ENCODE results near the gene DRAXIN.

DNA sequence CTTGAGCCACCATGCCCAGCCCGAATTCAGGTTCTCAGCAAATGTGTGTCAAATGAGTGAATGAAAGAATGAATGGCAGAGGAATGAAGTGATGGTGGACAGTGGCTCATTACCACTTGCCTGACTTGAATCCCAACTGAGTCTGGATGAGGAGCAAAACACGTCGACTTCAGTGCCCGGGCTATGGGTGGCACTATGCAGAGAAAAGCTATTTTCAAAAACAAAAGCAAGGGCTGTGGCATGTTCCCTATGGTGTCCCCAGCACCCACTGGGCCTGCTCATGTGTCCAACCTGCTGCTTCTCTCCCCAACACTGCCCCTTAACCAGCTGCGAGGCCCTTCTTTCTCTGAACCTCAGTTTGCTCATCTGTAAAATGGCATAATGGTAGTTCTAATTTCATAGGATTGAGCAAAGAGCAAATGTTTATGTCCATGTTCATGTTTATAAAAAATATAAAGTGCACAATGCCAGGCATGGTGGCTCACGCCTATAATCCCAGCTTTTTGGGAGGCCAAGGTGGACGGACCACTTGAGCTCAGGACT is 6.2 kb upstream of the DRAXIN start:
- TF ChIP-seq, protein P1, sequence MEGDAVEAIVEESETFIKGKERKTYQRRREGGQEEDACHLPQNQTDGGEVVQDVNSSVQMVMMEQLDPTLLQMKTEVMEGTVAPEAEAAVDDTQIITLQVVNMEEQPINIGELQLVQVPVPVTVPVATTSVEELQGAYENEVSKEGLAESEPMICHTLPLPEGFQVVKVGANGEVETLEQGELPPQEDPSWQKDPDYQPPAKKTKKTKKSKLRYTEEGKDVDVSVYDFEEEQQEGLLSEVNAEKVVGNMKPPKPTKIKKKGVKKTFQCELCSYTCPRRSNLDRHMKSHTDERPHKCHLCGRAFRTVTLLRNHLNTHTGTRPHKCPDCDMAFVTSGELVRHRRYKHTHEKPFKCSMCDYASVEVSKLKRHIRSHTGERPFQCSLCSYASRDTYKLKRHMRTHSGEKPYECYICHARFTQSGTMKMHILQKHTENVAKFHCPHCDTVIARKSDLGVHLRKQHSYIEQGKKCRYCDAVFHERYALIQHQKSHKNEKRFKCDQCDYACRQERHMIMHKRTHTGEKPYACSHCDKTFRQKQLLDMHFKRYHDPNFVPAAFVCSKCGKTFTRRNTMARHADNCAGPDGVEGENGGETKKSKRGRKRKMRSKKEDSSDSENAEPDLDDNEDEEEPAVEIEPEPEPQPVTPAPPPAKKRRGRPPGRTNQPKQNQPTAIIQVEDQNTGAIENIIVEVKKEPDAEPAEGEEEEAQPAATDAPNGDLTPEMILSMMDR (IDR thresholded peaks at IDR 0.05; ENCODE audit: insufficient read depth, low read length), result no peak
- TF ChIP-seq POLR2AphosphoS5 (IDR thresholded peaks at IDR 0.05; ENCODE audit: low read depth), result no peak
- TF ChIP-seq, protein P2, sequence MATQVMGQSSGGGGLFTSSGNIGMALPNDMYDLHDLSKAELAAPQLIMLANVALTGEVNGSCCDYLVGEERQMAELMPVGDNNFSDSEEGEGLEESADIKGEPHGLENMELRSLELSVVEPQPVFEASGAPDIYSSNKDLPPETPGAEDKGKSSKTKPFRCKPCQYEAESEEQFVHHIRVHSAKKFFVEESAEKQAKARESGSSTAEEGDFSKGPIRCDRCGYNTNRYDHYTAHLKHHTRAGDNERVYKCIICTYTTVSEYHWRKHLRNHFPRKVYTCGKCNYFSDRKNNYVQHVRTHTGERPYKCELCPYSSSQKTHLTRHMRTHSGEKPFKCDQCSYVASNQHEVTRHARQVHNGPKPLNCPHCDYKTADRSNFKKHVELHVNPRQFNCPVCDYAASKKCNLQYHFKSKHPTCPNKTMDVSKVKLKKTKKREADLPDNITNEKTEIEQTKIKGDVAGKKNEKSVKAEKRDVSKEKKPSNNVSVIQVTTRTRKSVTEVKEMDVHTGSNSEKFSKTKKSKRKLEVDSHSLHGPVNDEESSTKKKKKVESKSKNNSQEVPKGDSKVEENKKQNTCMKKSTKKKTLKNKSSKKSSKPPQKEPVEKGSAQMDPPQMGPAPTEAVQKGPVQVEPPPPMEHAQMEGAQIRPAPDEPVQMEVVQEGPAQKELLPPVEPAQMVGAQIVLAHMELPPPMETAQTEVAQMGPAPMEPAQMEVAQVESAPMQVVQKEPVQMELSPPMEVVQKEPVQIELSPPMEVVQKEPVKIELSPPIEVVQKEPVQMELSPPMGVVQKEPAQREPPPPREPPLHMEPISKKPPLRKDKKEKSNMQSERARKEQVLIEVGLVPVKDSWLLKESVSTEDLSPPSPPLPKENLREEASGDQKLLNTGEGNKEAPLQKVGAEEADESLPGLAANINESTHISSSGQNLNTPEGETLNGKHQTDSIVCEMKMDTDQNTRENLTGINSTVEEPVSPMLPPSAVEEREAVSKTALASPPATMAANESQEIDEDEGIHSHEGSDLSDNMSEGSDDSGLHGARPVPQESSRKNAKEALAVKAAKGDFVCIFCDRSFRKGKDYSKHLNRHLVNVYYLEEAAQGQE (IDR thresholded peaks at IDR 0.05; ENCODE audit: insufficient replicate concordance, low read depth), result no peak
